KMS-11 (cell line): Measurements from ENCODE around the gene PRKAR1B.

Experiments
- H2AFZ ChIP-seq: fragments of 200-600 bp; sonication (generic); 2 replicates; pipeline ENCODE4 v1.6.1; 2016; ENCODE audit warnings: antibody characterized with exemption, mixed run types, low read depth
- H3K27ac ChIP-seq: fragments of 200-600 bp; sonication (generic); 2 replicates; pipeline ENCODE4 v1.6.1; 2016; ENCODE audit warnings: mild to moderate bottlenecking, mixed run types
- H3K27me3 ChIP-seq: fragments of 200-600 bp; sonication (generic); 2 replicates; pipeline ENCODE4 v1.6.1; 2017; ENCODE audit warnings: mild to moderate bottlenecking, low read depth, mixed run types, moderate library complexity; ENCODE audit not compliant: insufficient read depth
- H3K36me3 ChIP-seq: fragments of 200-600 bp; sonication (generic); 2 replicates; pipeline ENCODE4 v1.6.1; 2017; ENCODE audit warnings: mild to moderate bottlenecking, mixed run types; ENCODE audit not compliant: insufficient read depth
- H3K4me1 ChIP-seq: fragments of 200-600 bp; sonication (generic); 2 replicates; pipeline ENCODE4 v1.6.1; 2016; ENCODE audit warnings: mild to moderate bottlenecking, low read depth, mixed run types; ENCODE audit not compliant: poor library complexity, severe bottlenecking
- H3K4me2 ChIP-seq: fragments of 200-600 bp; sonication (generic); 2 replicates; pipeline ENCODE4 v1.7.0; 2016; ENCODE audit warnings: mild to moderate bottlenecking, mixed run types
- H3K4me3 ChIP-seq: fragments of 200-600 bp; sonication (generic); IDR thresholded peaks from 2 replicates; pipeline ENCODE4 v1.6.1; 2017; ENCODE audit warnings: low read depth, low read length, mixed read lengths; ENCODE audit not compliant: insufficient read depth
- H3K79me2 ChIP-seq: fragments of 200-600 bp; sonication (generic); 2 replicates; pipeline ENCODE4 v1.6.1; 2016; ENCODE audit warnings: low read depth, mixed run types; ENCODE audit not compliant: insufficient read depth
- H3K9ac ChIP-seq: fragments of 200-600 bp; sonication (generic); 2 replicates; pipeline ENCODE4 v1.6.1; 2016; ENCODE audit warnings: mild to moderate bottlenecking, mixed run types
- H4K20me1 ChIP-seq: fragments of 200-600 bp; sonication (generic); 2 replicates; pipeline ENCODE4 v1.6.1; 2016; ENCODE audit warnings: mild to moderate bottlenecking, mixed run types; ENCODE audit not compliant: insufficient read depth
- CTCF ChIP-seq: fragments of 200-600 bp; sonication (generic); conservative IDR thresholded peaks from 2 replicates; pipeline ENCODE4 v1.6.1; 2017; ENCODE audit warnings: low read depth, mild to moderate bottlenecking, antibody characterized with exemption, low read length, moderate library complexity, mixed read lengths

The PRKAR1B gene

DNA sequence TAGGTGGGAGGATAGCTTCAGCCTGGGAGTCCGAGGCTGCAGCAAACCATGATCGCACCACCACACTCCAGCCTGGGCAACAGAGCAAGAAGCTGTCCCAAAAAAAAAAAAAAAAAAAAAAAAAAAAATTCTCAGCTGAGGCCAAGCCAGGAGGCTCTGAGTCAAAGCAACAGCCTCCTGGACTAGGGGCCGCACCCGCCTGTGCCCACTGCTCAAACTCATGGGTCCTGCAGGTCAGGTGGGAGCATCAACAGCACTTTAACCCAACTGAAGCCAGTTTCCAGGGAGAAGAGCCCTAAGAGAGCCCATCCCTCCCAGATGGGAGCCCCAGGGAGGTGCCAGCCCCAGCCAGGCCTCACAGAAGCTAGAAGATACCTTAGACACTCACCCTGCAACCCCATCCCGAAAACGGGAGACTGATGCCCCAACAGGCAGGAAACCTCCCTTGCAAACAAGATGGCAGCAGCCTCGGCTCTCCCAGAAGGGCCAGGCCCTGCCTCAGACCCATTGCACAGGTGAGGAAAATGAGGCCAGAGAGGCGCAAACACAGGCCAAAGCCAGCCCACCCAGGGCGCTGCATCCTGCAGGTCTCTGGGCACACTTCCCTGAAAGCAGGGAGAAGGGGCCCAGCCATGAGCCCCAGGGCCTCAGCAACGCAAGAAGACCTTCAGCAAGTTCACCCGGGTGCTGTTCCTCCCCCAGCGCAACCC is 218.5 kb downstream of the PRKAR1B start:
- Histone ChIP-seq H3K27me3 (peaks cover 60% of the 10 kb centered on the region; the same call in 1 of the 2 replicates), H3K36me3 (no peaks in the 10 kb centered on the region), H3K4me1 (no peaks in the 10 kb centered on the region), H3K27ac (no peak overlapping the region), H3K4me3 (no peak overlapping the region), H3K9ac (no peak overlapping the region), H3K4me2 (no peak overlapping the region), H4K20me1 (no peaks in the 10 kb centered on the region), H2AFZ (no peak overlapping the region), H3K79me2 (no peaks in the 10 kb centered on the region)
- TF ChIP-seq CTCF: no peak

DNA sequence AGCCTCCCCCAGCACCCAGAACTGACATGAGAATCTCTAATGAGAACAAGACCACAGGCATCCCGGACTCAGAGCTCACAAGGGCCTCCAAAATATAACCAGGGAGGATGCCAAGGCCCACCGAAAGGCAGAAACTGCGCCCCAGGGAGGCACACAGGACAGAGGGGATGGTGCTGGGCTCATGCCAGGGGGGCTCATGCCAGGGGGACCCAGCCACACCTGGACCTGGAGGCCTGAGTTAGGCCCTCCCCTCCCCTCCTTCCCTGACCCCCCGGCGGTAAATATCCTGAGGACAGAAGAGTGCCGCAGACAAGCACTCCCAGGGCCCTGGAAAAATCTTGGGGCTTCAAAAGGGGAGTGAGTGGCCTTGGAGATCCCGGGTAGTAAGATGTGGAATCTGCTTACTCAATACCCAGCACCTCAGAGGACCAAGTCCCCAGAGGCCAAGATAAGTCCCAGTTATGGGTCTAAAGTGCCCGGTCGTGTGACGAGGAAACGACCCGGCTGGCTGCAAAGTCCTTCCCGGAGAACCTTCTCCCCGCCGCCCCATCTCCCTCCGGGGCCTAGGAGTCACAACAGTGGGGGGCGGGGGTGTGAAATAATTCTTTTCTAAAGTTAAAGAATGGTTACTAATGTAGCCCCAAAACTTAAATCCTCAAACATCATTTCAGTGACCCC is 219.3 kb downstream of the PRKAR1B start:
- Histone ChIP-seq H3K27ac (no peak overlapping the region), H3K4me2 (no peak overlapping the region), H3K4me1 (no peaks in the 10 kb centered on the region), H3K27me3 (peaks cover 53% of the 10 kb centered on the region; the same call in 1 of the 2 replicates), H4K20me1 (no peaks in the 10 kb centered on the region), H3K9ac (no peak overlapping the region), H3K79me2 (no peaks in the 10 kb centered on the region), H2AFZ (no peak overlapping the region), H3K36me3 (no peaks in the 10 kb centered on the region), H3K4me3 (no peak overlapping the region)
- no peak for TF ChIP-seq CTCF

DNA sequence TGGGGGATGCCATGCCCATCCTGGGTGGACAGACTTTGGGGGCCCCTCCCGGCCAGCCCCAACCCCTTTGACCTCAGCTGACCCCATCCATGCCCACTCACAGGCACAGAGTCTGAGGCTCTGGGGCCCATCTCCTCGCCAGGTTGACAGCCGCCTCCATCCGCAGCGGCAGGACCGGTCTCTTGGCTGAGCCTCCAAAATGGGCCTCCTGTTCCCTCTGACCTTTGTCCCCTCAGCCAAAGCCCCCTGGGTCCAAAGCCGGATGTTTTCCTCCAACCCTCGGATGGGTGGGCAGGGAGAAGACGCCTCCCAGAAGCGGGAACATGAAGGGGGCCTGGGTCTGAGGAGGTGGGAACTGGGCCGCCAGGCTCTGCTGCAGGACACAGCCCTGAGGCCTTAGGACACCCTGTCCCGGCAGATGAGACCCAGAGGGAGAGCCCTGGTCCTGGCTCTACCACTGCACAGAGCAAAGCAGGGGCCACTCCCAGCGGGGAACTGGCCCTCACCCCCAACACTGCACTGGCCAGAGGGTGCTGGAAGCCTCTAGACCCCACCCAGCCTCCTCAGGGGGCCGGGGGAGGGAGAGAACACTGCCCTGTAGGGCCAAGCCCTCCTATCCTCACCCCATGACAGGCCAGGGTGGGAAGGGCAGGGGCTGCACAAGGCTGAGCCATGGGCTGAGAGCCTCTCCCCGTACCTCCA is 220.0 kb downstream of the PRKAR1B start:
- Histone ChIP-seq H3K4me1 (no peaks in the 10 kb centered on the region), H3K4me3 (no peak overlapping the region), H3K36me3 (no peaks in the 10 kb centered on the region), H3K27me3 (peaks cover 46% of the 10 kb centered on the region; the same call in 1 of the 2 replicates), H3K9ac (no peak overlapping the region), H3K4me2 (no peak overlapping the region), H2AFZ (no peak overlapping the region), H3K79me2 (no peaks in the 10 kb centered on the region), H4K20me1 (no peaks in the 10 kb centered on the region), H3K27ac (no peak overlapping the region)
- TF ChIP-seq CTCF: no peak

- no peak overlapping the region for H2AFZ ChIP-seq
- no peak overlapping the region for H3K27ac ChIP-seq
- no peaks in the 10 kb centered on the region for H3K4me1 ChIP-seq
- H3K4me2 ChIP-seq: no peak overlapping the region
- no peak overlapping the region for H3K9ac ChIP-seq
- no peaks in the 10 kb centered on the region for H3K36me3 ChIP-seq
- no peaks in the 10 kb centered on the region for H3K79me2 ChIP-seq
- H3K27me3 ChIP-seq: peaks cover 46% of the 10 kb centered on the region; the same call in 1 of the 2 replicates
- H4K20me1 ChIP-seq: no peaks in the 10 kb centered on the region
- no peak overlapping the region for H3K4me3 ChIP-seq
- TF ChIP-seq CTCF: no peak
Measured at GRCh38 chr7:506391-506831, 220.7 kb downstream of the PRKAR1B start.
